Naive thymus-derived CD4-positive, alpha-beta T cell (primary cell): ENCODE results near the gene NTM. TPM values are rescaled to one million over a fixed set of nuclear protein-coding genes. Genes with fewer than 3 reads are reported as not detected.
A peak's percentile ranks its signal among the peaks of the same experiment; 100 is the strongest.

Source experiments
- ATAC-seq: fragments of 150-1000 bp; cut with Tn5 transposase; 2 replicates; pipeline ENCODE4 v1.10.0; 2021; ENCODE audit warnings: mild to moderate bottlenecking, moderate library complexity
- CTCF ChIA-PET: fragments of 350-600 bp; sonication (Branson Sonifier 250); formaldehyde crosslinking; loops from one replicate; lab custom pipeline; 2021; ENCODE audit warnings: antibody characterized with exemption; lab: Charles Lee
- POLR2A ChIA-PET: fragments of 350-600 bp; sonication (Branson Sonifier 250); formaldehyde crosslinking; loops from one replicate; lab custom pipeline; 2021; ENCODE audit warnings: antibody characterized with exemption, inconsistent platforms; lab: Charles Lee
- DNase-seq, 9 donors: peaks; one replicate each; pipeline versions ENCODE4 v3.0.0 to v3.0.0-alpha.2; 2020 to 2022; ENCODE audit warnings: mixed read lengths in 1 of 9
- H3K27ac ChIP-seq: one replicate; pipeline ENCODE4 v1.7.0; 2013; ENCODE audit warnings: mild to moderate bottlenecking, low read depth, low read length, moderate library complexity
- H3K27me3 ChIP-seq, 2 donors: one replicate each; pipeline ENCODE4 v1.7.0; 2013; ENCODE audit warnings: low read length in 2 of 2, mild to moderate bottlenecking in 2 of 2, moderate library complexity in 2 of 2; ENCODE audit not compliant: control insufficient read depth in 2 of 2, insufficient read depth in 2 of 2
- H3K36me3 ChIP-seq, 3 experiments: 1 replicate in 2 of 3; 2 replicates in 1 of 3; pipeline ENCODE4 v1.7.0; 2013; ENCODE audit warnings: low read length in 3 of 3, mild to moderate bottlenecking in 3 of 3, moderate library complexity in 1 of 3; ENCODE audit not compliant: insufficient read depth in 3 of 3, control insufficient read depth in 2 of 3
- H3K4me1 ChIP-seq, 2 donors: one replicate each; pipeline ENCODE4 v1.7.0; 2013; ENCODE audit warnings: low read length in 2 of 2, mild to moderate bottlenecking in 2 of 2, moderate library complexity in 1 of 2; ENCODE audit not compliant: control insufficient read depth in 2 of 2, insufficient read depth in 2 of 2
- H3K4me3 ChIP-seq: 2 replicates; pipeline ENCODE4 v1.7.0; 2013; ENCODE audit warnings: mild to moderate bottlenecking, low read length
- H3K9me3 ChIP-seq, 3 experiments: 1 replicate in 2 of 3; 2 replicates in 1 of 3; pipeline ENCODE4 v1.7.0; 2013; ENCODE audit warnings: low read length in 3 of 3; ENCODE audit not compliant: control insufficient read depth in 2 of 3
- H3K27ac Mint-ChIP-seq, 9 donors: one replicate each; pipeline ENCODE4 v1.8.0; 2020 to 2022; ENCODE audit warnings: mixed read lengths in 9 of 9, mild to moderate bottlenecking in 8 of 9, moderate library complexity in 5 of 9, inconsistent platforms in 2 of 9
- H3K27me3 Mint-ChIP-seq, 5 donors: one replicate each; pipeline ENCODE4 v1.8.0; 2021 to 2022; ENCODE audit warnings: mixed read lengths in 5 of 5, mild to moderate bottlenecking in 1 of 5
- H3K36me3 Mint-ChIP-seq, 5 donors: one replicate each; pipeline ENCODE4 v1.8.0; 2020 to 2022; ENCODE audit warnings: mixed read lengths in 5 of 5, mild to moderate bottlenecking in 3 of 5, inconsistent platforms in 1 of 5
- H3K4me1 Mint-ChIP-seq, 7 donors: one replicate each; pipeline ENCODE4 v1.8.0; 2020 to 2022; ENCODE audit warnings: mixed read lengths in 7 of 7, mild to moderate bottlenecking in 3 of 7, inconsistent platforms in 1 of 7
- H3K4me3 Mint-ChIP-seq, 10 donors: one replicate each; pipeline ENCODE4 v1.8.0; 2020 to 2022; ENCODE audit warnings: mild to moderate bottlenecking in 10 of 10, mixed read lengths in 10 of 10, moderate library complexity in 6 of 10, inconsistent platforms in 2 of 10
- H3K9me3 Mint-ChIP-seq, 11 donors: one replicate each; pipeline ENCODE4 v1.8.0; 2020 to 2022; ENCODE audit warnings: mixed read lengths in 11 of 11, mild to moderate bottlenecking in 4 of 11, inconsistent platforms in 1 of 11, moderate library complexity in 1 of 11
- intact Hi-C, 2 donors: fragments of 100-400 bp; cut with micrococcal nuclease; formaldehyde crosslinking; loops; one replicate each; pipeline ENCODE4 v1.15.1; 2023
- polyA plus RNA-seq, 2 donors: library from polyadenylated mRNA; unstranded; fragments of 300-500 nt; fragmentation: Illumina TruSeq; gene quantifications; one replicate each; pipeline ENCODE4 v1.2.3, GENCODE V29; 2021
- total RNA-seq, 6 experiments: library from RNA in 5 of 6; stranded (reverse) in 5 of 6; gene quantifications; 1 replicate in 5 of 6; 2 replicates in 1 of 6; pipeline ENCODE4 v1.2.3 and lab custom pipeline; 2021 to 2026

Gene NTM
- total and polyA plus RNA-seq, 7 experiments from 2014 or later, result not detected

DNA sequence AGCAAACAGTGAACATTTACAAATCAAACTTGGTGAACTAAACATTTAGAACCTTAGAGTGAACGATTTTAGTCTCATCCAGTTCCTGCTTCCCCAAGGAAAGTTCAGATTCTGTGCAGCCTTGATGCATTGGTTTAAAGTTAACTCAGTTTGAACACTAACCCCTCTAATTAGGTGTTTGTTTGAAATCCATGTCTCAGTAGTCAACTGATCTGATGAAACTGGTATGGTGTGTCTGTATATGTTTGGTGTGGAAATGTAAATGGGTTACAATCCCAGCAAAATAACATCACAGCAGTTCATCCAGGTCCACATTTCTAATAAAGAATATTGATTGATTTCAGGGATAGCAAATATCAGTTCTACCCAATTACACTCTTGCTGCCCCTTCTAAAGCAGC is 532.0 kb downstream of the NTM start:
- POLR2A ChIA-PET, result no interaction called here

DNA sequence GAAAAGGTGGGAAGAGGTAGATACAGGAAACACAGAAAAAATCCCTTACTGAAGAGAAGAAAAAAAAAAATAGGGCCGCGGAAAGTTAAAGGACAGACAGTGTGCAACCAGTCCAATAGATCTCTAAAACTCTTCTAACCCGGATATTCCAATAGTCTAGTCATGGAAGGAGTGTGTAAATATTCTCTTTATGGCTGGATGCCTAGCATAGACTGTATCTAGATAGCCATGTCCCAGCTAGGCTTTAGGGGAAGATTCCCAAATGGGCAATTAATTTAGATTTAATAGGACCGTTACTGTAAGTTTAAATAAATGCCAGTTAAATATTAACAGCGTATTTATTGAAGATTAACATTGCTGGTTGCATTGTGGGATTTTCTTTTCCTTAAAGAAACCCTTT is 532.7 kb downstream of the NTM start:
- H3K4me3 Mint-ChIP-seq, result no peak overlapping the region
- ChIA-PET CTCF (no interaction called here), POLR2A (no interaction called here)
- intact Hi-C loops, result no loop called here
- no peak for ATAC-seq
- H3K27me3 Mint-ChIP-seq, result peaks cover 4 to 28% (median 15%) of the 10 kb centered on the region in 5 donors
- Histone ChIP-seq H3K9me3 (no peaks in the 10 kb centered on the region), H3K36me3 (no peaks in the 10 kb centered on the region), H3K27ac (no peak overlapping the region), H3K27me3 (no peaks in the 10 kb centered on the region), H3K4me3 (no peak overlapping the region), H3K4me1 (no peaks in the 10 kb centered on the region)
- no peak for DNase-seq
- no peak overlapping the region for H3K27ac Mint-ChIP-seq
- H3K4me1 Mint-ChIP-seq, result peaks cover 0 to 2% (median 0%) of the 10 kb centered on the region in 7 donors
- peaks cover 0 to 9% (median 2%) of the 10 kb centered on the region in 11 donors for H3K9me3 Mint-ChIP-seq
- no peaks in the 10 kb centered on the region for H3K36me3 Mint-ChIP-seq

More for the DNA sequence above, 532.0 kb downstream of the NTM start:
- CTCF ChIA-PET, result no interaction called here
- no peaks in the 10 kb centered on the region for H3K36me3 Mint-ChIP-seq
- Histone ChIP-seq H3K9me3 (no peaks in the 10 kb centered on the region), H3K4me1 (no peaks in the 10 kb centered on the region), H3K36me3 (no peaks in the 10 kb centered on the region), H3K27me3 (no peaks in the 10 kb centered on the region), H3K4me3 (no peak overlapping the region), H3K27ac (no peak overlapping the region)
- no peak for DNase-seq
- peaks cover 0 to 8% (median 2%) of the 10 kb centered on the region in 11 donors for H3K9me3 Mint-ChIP-seq
- ATAC-seq, result no peak
- intact Hi-C loops, result no loop called here
- no peak overlapping the region for H3K27ac Mint-ChIP-seq
- peaks cover 2 to 21% (median 11%) of the 10 kb centered on the region in 5 donors for H3K27me3 Mint-ChIP-seq
- H3K4me3 Mint-ChIP-seq, result no peak overlapping the region
- H3K4me1 Mint-ChIP-seq, result peaks cover 0 to 2% (median 0%) of the 10 kb centered on the region in 7 donors

DNA sequence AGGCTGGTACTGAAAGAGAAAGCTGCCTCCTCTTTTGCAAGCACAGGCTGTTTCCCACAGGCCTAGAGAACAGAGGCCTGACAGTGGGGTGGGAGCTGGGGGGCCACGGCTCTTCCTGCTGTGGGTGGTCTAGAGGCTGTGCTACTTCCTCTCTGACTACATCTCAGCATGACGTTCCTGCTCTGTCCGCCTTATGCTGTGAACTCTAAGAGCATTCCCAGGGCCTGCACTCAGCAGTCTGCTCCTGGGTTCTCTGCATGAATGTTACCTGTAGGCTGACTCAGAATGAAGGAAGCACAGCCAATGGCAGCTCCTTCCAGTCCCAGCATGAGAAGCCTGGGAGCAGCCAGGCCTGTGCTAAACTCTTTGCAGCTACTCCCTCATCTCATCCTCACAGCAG is 534.3 kb downstream of the NTM start:
- Histone ChIP-seq H3K4me1 (no peaks in the 10 kb centered on the region), H3K36me3 (no peaks in the 10 kb centered on the region), H3K27ac (no peak overlapping the region), H3K27me3 (no peaks in the 10 kb centered on the region), H3K9me3 (no peaks in the 10 kb centered on the region), H3K4me3 (no peak overlapping the region)
- ChIA-PET CTCF (no interaction called here), POLR2A (no interaction called here)
- ATAC-seq (peak; percentile 14), DNase-seq (no peak)
- no peak overlapping the region for H3K4me3 Mint-ChIP-seq
- no peak overlapping the region for H3K27ac Mint-ChIP-seq
- H3K9me3 Mint-ChIP-seq, result peaks cover 0 to 9% (median 2%) of the 10 kb centered on the region in 11 donors
- peaks cover 0 to under 1% (median 0%) of the 10 kb centered on the region in 5 donors for H3K36me3 Mint-ChIP-seq
- H3K4me1 Mint-ChIP-seq, result peaks cover 0 to 2% (median 0%) of the 10 kb centered on the region in 7 donors
- intact Hi-C loops, result no loop called here
- H3K27me3 Mint-ChIP-seq, result peaks cover 21 to 43% (median 30%) of the 10 kb centered on the region in 5 donors

DNA sequence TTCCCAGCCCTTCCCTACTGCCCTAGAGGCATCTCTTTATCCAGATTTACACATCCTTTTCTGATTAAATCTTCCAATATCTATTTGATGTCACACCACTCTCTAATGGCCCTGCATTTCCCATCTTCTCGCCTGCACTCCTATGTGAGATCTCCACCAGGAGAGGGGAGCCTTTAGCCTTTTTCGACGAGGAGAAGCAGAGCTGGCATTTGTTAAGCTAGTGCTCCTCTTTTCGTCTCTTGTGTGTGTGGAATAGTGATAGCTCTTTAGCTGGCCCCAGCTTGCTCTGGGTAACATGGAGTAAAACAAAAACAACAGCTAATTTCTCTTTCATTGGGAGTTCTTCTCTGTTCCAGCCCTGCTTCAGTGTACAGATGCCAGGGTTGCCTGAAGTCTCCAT is 536.5 kb downstream of the NTM start:
- H3K9me3 ChIP-seq, result no peaks in the 10 kb centered on the region
- DNase-seq (no peak), ATAC-seq (no peak)
- H3K27me3 ChIP-seq, result no peaks in the 10 kb centered on the region
- Mint-ChIP-seq H3K4me1 (no peaks in the 10 kb centered on the region), H3K27me3 (peaks cover 26 to 53% (median 39%) of the 10 kb centered on the region in 5 donors), H3K36me3 (peaks cover 0 to 5% (median 0%) of the 10 kb centered on the region in 5 donors), H3K9me3 (peaks cover 0 to 12% (median 4%) of the 10 kb centered on the region in 11 donors), H3K4me3 (no peak overlapping the region), H3K27ac (no peak overlapping the region)
- intact Hi-C loops, result no loop called here
- H3K4me1 ChIP-seq, result no peaks in the 10 kb centered on the region
- H3K4me3 ChIP-seq, result no peak overlapping the region
- POLR2A ChIA-PET, result no interaction called here
- no peaks in the 10 kb centered on the region for H3K36me3 ChIP-seq
- CTCF ChIA-PET, result no interaction called here
- no peak overlapping the region for H3K27ac ChIP-seq

DNA sequence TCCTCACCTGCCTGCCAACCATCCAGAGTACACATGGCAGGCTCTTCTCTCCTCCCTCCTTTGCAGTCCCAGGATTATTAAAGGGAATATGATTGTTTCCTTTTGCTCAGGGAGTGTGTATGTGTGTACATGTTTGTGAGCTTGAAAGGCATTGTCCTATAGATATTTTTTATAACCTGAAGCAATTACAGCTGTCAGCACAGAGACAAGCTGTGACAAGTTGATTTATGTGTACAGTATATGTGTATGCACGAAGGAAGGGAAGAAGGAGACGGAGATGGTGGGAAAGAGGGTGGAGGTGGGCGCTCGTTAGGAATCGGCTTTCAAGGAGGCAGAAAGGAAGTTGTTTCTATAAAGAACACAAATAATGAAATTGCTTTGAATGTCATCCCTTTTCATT is 537.0 kb downstream of the NTM start:
- H3K27ac Mint-ChIP-seq, result no peak overlapping the region
- CTCF ChIA-PET, result no interaction called here
- H3K27ac ChIP-seq, result no peak overlapping the region
- no peaks in the 10 kb centered on the region for H3K4me1 ChIP-seq
- no peaks in the 10 kb centered on the region for H3K36me3 ChIP-seq
- H3K4me1 Mint-ChIP-seq, result no peaks in the 10 kb centered on the region
- peaks cover 30 to 57% (median 43%) of the 10 kb centered on the region in 5 donors for H3K27me3 Mint-ChIP-seq
- no peaks in the 10 kb centered on the region for H3K9me3 ChIP-seq
- no peaks in the 10 kb centered on the region for H3K27me3 ChIP-seq
- POLR2A ChIA-PET, result no interaction called here
- H3K9me3 Mint-ChIP-seq, result peaks cover 0 to 12% (median 4%) of the 10 kb centered on the region in 11 donors
- DNase-seq (no peak), ATAC-seq (no peak)
- no peak overlapping the region for H3K4me3 ChIP-seq
- intact Hi-C loops, result no loop called here
- peaks cover 0 to 5% (median 0%) of the 10 kb centered on the region in 5 donors for H3K36me3 Mint-ChIP-seq
- H3K4me3 Mint-ChIP-seq, result no peak overlapping the region

DNA sequence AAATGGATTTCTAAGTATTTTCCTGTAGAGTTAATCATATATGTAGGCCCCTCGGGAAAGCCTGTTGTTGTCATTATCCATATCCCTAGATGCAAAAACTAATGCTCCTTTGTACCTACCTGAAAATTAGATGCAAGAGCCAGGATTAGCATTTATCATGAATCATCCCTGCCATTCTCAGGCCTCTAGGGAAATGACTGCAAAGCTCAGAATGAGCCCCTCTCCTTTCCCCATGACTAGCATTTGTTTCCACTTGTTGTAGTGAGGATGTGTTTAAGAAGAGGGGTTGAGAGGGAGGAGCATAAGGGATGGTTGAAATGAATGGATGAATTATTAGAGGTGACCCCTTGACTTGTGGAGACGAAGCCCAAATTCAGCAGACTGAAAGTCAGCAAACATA is 537.9 kb downstream of the NTM start:
- no peak for DNase-seq
- H3K27me3 ChIP-seq, result no peaks in the 10 kb centered on the region
- POLR2A ChIA-PET, result no interaction called here

DNA sequence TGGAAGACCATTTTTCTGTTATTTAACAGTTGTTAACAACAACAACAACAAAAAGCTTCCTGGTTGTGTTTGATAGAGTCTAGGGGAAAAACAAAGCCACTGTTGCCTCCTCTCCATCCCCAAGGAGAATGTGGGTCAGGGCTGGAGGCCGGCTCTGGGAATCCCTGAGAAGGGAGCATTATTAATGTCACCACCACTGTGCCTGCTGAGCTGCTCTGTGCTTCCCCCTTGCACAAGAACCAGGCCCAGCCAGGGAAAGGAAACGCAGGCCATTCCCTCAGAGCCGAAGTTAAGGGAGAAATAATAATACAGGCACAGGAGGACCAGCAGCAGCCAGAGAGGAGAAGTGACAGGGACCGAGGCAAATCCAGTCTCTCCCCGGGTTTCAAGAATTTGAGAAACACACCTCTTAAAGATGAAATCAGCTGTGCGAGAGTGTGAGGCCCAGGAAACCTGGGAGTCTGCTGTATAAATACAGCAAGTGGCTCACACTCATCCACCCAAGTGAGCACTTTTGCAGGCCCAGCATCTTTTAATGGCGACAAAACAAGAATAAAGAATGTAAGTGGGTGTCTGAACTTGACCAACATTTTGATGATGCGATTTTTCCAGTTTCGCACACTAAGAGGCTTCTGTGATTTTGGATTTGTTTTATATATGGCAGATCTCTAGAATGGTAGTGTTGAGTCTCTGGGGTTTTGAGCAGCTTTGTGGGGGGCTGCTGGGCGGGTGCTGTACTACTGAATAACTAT is 539.2 kb downstream of the NTM start:
- Mint-ChIP-seq H3K9me3 (peaks cover 0 to 12% (median 4%) of the 10 kb centered on the region in 11 donors), H3K4me3 (peak overlapping the region in 1 of 10 donors; percentile 4), H3K27ac (no peak overlapping the region), H3K4me1 (no peaks in the 10 kb centered on the region), H3K27me3 (peaks cover 43 to 65% (median 47%) of the 10 kb centered on the region in 5 donors), H3K36me3 (peaks cover 0 to 5% (median 0%) of the 10 kb centered on the region in 5 donors)
- Histone ChIP-seq H3K27me3 (no peaks in the 10 kb centered on the region), H3K4me3 (no peak overlapping the region), H3K9me3 (no peaks in the 10 kb centered on the region), H3K36me3 (no peaks in the 10 kb centered on the region), H3K4me1 (no peaks in the 10 kb centered on the region), H3K27ac (no peak overlapping the region)
- intact Hi-C loops, result no loop called here
- ATAC-seq, result no peak
- CTCF ChIA-PET, result no interaction called here
- no peak for DNase-seq
- POLR2A ChIA-PET, result no interaction called here

More for the DNA sequence above, 537.9 kb downstream of the NTM start:
- Histone ChIP-seq H3K4me3 (no peak overlapping the region), H3K9me3 (no peaks in the 10 kb centered on the region), H3K27ac (no peak overlapping the region), H3K36me3 (no peaks in the 10 kb centered on the region), H3K4me1 (no peaks in the 10 kb centered on the region)
- no peaks in the 10 kb centered on the region for H3K4me1 Mint-ChIP-seq
- ATAC-seq, result no peak
- H3K9me3 Mint-ChIP-seq, result peaks cover 0 to 12% (median 4%) of the 10 kb centered on the region in 11 donors
- peaks cover 0 to 5% (median 0%) of the 10 kb centered on the region in 5 donors for H3K36me3 Mint-ChIP-seq
- H3K4me3 Mint-ChIP-seq, result no peak overlapping the region
- H3K27ac Mint-ChIP-seq, result no peak overlapping the region
- peaks cover 40 to 61% (median 47%) of the 10 kb centered on the region in 5 donors for H3K27me3 Mint-ChIP-seq
- intact Hi-C loops, result no loop called here
- CTCF ChIA-PET, result no interaction called here
